Astrocyte (in vitro differentiated cells and primary cell): Measurements from ENCODE around the gene NUBP2.

ENCODE experiments used
- CTCF ChIP-seq: IDR thresholded peaks from 2 replicates; pipeline ENCODE4 v1.5.1; 2011; ENCODE audit warnings: low read depth, mild to moderate bottlenecking, inconsistent platforms, low read length, moderate library complexity; ENCODE audit not compliant: insufficient read depth
- EZH2 ChIP-seq: IDR thresholded peaks from 2 replicates; pipeline ENCODE4 v1.6.1; 2012; ENCODE audit warnings: mild to moderate bottlenecking, low read length, inconsistent platforms; ENCODE audit not compliant: insufficient read depth

GRCh38 chr16:1828645-1829410, 46.1 kb downstream of the NUBP2 start:
- no peak for TF ChIP-seq CTCF
- no peak for TF ChIP-seq EZH2
